Stimulated activated CD4-positive, alpha-beta T cell treated with anti-CD3 and anti-CD28 coated beads, Interleukin-12 subunit alpha, Interleukin-12 subunit beta, amount 100 ng/mL, for 24 hours (primary cell): Measurements from ENCODE around the gene TSPAN9.

ENCODE experiments used
- DNase-seq, 2 experiments: peaks; one replicate each; pipeline ENCODE4 v3.0.0-alpha.2; 2020; ENCODE audit warnings: low read depth in 2 of 2

Gene TSPAN9

DNA sequence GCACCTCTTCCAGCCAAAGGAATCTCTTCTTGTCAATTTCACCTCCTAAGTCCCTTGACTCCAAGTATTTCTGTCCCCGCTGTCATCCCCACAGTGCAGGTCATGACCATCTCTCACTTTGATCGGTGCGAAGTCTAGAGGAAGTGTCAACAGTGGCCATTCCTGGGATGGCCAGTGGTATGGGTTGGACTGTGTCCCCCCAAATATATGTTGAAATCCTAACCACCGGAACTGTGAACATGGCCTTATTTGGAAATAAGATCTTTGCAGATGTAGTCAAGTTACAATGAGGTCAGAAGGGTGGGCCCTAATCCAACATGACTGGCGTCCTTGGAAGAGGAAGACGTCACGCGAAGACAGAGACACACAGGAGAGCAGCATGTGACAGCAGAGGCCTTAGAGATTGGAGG, 257.9 kb downstream of the TSPAN9 start:
- DNase-seq = no peak
